Brain microvascular endothelial cell (primary cell): ENCODE measurements around the gene CETP.
A peak's percentile ranks its signal among the peaks of the same experiment; 100 is the strongest.

Experiments used
- DNase-seq: peaks from one replicate; pipeline ENCODE4 v3.0.0-alpha.2; 2020
- H3K27ac ChIP-seq: fragments of 250-450 bp; sonication (Bioruptor Pico); 2 replicates; pipeline ENCODE4 v1.5.1; 2020; ENCODE audit warnings: mild to moderate bottlenecking, moderate library complexity
- H3K27me3 ChIP-seq: fragments of 250-450 bp; sonication (Bioruptor Pico); replicated peaks from 2 replicates; pipeline ENCODE4 v1.5.1; 2020; ENCODE audit warnings: mild to moderate bottlenecking
- H3K36me3 ChIP-seq: fragments of 250-450 bp; sonication (Bioruptor Pico); replicated peaks from 2 replicates; pipeline ENCODE4 v1.5.1; 2020; ENCODE audit warnings: mild to moderate bottlenecking
- H3K4me3 ChIP-seq: 2 replicates; pipeline ENCODE4 v1.5.1; 2011; ENCODE audit warnings: low read depth, mild to moderate bottlenecking, control low read depth, low read length, moderate library complexity
- in situ Hi-C: cut with HindIII; loops from 2 replicates; pipeline ENCODE4 v1.10.0; 2017; ENCODE audit warnings: low sequenced_read_pairs, low pct_ligation_motif_present
- TF ChIP-seq, protein P1 (sequence below): IDR thresholded peaks from 2 replicates; pipeline ENCODE4 v1.5.1; 2011; ENCODE audit warnings: low read depth, mild to moderate bottlenecking, moderate library complexity, low read length, control low read depth, inconsistent platforms; ENCODE audit errors: missing control alignments

Gene CETP

DNA sequence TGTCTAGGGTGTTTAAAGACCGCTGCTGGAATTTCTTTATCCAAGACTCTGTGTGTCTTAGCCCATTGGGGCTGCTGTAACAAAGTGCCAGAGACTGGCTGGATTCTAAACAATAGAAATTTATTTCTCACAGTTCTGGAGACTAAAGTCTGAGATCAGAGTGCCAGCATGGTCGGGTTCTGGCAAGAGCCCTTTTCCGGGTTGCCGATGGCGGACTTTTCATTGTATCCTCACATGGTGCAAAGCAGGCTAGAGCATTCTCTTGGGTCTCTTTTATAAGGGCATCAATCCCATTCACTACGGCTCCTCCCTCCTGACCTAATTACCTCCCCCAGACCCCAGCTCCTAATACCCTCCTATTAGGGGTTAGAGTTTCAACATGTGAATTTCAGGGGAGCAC, 37.1 kb downstream of the CETP start:
- in situ Hi-C loops, result no loop called here
- H3K27ac ChIP-seq, result no peak overlapping the region
- no peaks in the 10 kb centered on the region for H3K36me3 ChIP-seq
- TF ChIP-seq, protein P1, sequence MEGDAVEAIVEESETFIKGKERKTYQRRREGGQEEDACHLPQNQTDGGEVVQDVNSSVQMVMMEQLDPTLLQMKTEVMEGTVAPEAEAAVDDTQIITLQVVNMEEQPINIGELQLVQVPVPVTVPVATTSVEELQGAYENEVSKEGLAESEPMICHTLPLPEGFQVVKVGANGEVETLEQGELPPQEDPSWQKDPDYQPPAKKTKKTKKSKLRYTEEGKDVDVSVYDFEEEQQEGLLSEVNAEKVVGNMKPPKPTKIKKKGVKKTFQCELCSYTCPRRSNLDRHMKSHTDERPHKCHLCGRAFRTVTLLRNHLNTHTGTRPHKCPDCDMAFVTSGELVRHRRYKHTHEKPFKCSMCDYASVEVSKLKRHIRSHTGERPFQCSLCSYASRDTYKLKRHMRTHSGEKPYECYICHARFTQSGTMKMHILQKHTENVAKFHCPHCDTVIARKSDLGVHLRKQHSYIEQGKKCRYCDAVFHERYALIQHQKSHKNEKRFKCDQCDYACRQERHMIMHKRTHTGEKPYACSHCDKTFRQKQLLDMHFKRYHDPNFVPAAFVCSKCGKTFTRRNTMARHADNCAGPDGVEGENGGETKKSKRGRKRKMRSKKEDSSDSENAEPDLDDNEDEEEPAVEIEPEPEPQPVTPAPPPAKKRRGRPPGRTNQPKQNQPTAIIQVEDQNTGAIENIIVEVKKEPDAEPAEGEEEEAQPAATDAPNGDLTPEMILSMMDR, result no peak
- no peaks in the 10 kb centered on the region for H3K27me3 ChIP-seq
- no peak overlapping the region for H3K4me3 ChIP-seq
- no peak for DNase-seq

DNA sequence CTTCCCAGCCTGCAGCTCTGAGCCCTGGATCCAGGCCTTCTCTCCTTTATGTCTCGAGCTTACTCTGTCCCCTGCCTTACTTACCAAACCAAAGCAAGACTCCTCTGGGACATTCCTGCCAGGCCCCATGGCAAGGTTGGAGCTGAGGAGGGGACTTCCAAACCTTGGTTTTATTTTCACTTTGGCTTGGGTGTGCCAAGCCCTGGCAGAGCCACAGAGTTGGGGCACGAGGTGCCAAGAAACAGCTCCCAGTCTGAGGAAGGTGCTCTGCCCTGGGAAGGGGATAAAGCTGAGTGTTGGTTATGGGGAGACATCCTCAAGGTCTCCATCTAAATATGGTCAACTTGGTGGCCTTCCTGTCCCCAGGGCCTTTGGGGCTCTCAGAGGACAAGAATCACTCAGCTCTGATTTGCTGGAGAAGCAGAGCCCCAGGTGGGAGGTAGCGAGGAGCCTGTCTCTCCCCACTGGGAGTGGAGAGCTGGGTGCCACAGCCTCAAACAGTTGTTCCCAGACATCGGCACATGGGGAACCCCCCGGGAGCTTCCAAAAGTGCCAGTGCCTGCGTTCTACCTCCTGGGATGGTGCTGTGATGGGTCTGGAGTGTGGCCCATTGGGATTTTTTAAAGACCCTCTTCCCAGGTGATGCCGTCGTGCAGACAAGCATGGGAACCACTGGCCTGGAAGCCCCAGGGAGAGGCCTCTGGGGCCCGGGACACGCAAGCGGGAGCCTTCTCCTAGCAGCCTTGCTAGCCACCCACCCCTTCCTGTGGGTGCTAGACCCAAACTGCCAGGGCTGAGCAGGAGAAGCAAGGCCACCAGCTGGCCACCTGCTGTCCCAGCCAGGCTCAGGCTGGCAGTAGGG, 37.9 kb downstream of the CETP start:
- Histone ChIP-seq H3K36me3 (no peaks in the 10 kb centered on the region), H3K4me3 (no peak overlapping the region)

DNA sequence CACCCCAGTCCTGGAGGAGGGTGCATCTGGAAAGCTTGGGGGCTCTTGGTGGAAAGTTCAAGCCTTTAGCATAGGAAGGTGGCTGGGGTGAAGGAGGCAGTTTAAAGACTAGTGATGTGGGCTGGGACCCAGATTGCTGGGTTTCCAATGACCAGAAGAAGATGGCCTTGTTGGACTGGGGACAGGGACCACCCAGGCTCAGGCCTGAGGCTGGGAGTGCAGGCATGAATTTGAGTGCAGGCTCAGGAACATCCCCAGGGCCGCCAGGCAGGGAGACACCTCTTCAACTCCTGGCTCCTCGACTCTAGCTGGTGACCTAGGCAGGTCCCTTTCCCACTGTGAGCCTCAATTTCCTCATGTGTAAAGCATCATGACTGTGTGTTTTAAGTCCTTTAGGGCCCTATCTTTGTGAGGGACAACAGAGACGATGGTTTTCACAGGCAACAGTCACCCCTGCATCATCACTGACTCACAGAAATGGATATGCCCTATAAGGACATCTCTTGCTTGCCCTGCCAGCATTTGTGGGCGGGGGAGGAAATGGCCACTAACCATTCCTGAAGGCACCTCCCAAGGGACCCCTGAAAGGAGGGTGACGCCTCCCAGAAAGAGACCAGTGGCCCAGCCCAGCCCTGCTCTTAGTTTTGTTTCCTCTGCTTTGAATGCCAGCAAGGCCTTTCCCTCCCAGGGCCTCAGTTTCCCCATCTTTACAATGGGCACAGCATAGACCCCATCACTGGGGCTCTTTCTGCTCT, 38.7 kb downstream of the CETP start:
- Histone ChIP-seq H3K27me3 (no peaks in the 10 kb centered on the region), H3K4me3 (no peak overlapping the region), H3K27ac (peak overlapping the region; percentile 99), H3K36me3 (peaks cover 2% of the 10 kb centered on the region)
- TF ChIP-seq, protein P1, result no peak
- peak; percentile 98 for DNase-seq
- in situ Hi-C loops, result no loop called here

More for the DNA sequence above, 37.9 kb downstream of the CETP start:
- in situ Hi-C loops, result no loop called here
- TF ChIP-seq, protein P1, result no peak
- H3K27ac ChIP-seq, result peak overlapping the region; percentile 99
- DNase-seq, result no peak
- no peaks in the 10 kb centered on the region for H3K27me3 ChIP-seq

DNA sequence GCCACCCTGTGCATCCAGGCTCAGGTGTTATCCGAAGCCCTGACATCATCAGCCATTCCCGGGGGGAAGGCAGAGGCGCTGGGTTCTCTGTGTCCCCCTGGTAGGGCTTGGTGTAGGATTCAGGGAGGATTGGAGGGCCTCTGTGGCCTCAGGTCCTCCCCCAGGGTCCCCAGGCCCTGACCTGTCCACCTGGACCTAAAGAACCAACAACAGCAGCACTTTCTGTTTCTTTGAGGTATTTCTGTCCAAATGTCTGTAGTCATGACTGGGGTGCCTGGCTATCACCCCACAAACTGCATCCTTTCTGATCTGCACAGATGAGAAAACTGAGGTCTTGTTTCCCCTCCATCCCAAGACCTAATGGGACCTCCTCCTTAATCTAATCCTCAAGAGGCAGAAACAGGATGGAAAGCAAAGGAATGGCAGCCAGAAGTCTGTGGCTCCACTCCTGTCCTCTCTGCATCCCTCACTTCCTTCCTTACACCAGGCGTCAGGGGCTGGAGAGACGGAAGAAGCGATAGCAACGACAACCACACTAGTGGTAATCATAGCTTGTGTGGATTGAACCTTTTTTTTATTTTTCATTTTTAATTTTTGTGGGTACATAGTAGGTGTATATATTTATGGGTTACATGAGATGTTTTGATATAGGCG, 39.4 kb downstream of the CETP start:
- peaks cover 2% of the 10 kb centered on the region for H3K36me3 ChIP-seq
- in situ Hi-C loops, result no loop called here
- DNase-seq, result no peak
- H3K27ac ChIP-seq, result peak overlapping the region; percentile 99
- no peak overlapping the region for H3K4me3 ChIP-seq
- H3K27me3 ChIP-seq, result no peaks in the 10 kb centered on the region
- TF ChIP-seq, protein P1, result no peak

DNA sequence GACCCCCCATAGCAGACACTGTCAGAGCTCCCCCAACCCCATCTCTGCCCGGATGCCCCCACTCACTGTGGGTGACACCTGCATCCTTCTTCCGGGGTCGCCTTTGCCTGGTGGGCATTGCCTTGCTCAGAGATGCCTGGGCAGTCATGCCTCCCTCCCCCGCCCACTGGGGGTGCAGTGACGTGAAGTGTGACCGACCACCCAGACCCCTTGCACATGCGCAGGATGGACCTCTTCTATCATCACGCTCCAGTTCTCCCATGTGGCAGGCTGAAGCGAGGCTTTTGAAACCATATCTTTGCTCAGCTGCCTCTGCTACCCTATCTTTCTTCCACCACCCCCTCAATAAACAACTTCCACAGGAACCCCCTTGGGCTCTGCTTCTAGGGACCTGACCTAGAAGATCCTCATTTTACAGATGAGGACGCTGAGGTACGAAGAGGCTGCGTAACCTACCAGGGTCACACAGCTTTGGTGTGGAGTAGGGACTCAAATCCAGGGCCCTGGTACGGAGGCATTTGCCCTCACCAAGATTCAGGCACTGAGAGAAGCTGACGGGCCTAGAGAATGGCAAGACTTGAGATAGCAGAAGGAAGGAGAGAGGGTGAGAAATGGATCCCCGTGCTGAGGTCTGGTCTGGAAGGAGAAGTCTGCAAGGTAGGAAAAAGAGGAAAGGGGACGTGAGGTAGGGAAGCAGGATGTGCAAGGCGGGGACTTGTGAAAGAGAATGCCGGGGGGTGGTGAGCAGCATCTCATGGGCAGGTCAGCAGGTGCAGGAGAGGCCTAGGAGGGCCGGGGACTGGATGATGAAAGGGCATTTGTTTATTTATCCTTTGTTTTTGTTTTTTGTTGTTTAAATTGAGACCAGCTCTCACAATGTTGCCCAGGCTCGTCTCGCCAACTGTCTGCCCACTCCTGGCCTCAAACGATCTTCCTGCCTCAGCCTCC, 42.0 kb downstream of the CETP start:
- Histone ChIP-seq H3K27ac (no peak overlapping the region), H3K27me3 (no peaks in the 10 kb centered on the region), H3K4me3 (no peak overlapping the region), H3K36me3 (peaks cover 2% of the 10 kb centered on the region)
- TF ChIP-seq, protein P1, result no peak
- in situ Hi-C loops, result no loop called here
- no peak for DNase-seq
